BLaER1 treated with 17β-estradiol and CSF1 and Interleukin-3, amounts not matched to agents 10 nM and 100 nM (cell line): Measurements from ENCODE around the gene NDUFV2.

Experiments
- H3K27ac ChIP-seq, 11 experiments: shearing (Covaris generic); formaldehyde crosslinking; 2 replicates each; pipeline ENCODE4 v1.8.1; 2022
- H3K27me3 ChIP-seq, 11 experiments: shearing (Covaris generic); formaldehyde crosslinking; 2 replicates each; pipeline ENCODE4 v1.8.1; 2022
- H3K36me3 ChIP-seq, 11 experiments: shearing (Covaris generic); formaldehyde crosslinking; 2 replicates each; pipeline ENCODE4 v1.8.1; 2022
- H3K4me1 ChIP-seq, 10 experiments: shearing (Covaris generic); formaldehyde crosslinking; 2 replicates each; pipeline ENCODE4 v1.8.1; 2022
- H3K4me2 ChIP-seq, 11 experiments: shearing (Covaris generic); formaldehyde crosslinking; 2 replicates each; pipeline ENCODE4 v1.8.1; 2022
- H3K4me3 ChIP-seq, 10 experiments: shearing (Covaris generic); formaldehyde crosslinking; 2 replicates each; pipeline ENCODE4 v1.8.1; 2022
- H3K9ac ChIP-seq, 11 experiments: shearing (Covaris generic); formaldehyde crosslinking; 2 replicates each; pipeline ENCODE4 v1.8.1; 2022
- H3K9me3 ChIP-seq, 11 experiments: shearing (Covaris generic); formaldehyde crosslinking; replicated peaks in 1 of 11; 2 replicates each; pipeline ENCODE4 v1.8.1; 2022
- H4K20me1 ChIP-seq, 11 experiments: shearing (Covaris generic); formaldehyde crosslinking; 2 replicates each; pipeline ENCODE4 v1.8.1; 2022
- Cebpa-rat ChIP-seq, 11 experiments: shearing (Covaris generic); IDR thresholded peaks; 2 replicates each; pipeline ENCODE4 v1.8.1; 2022

NDUFV2 gene

GRCh38 chr18:9094307-9095226 is 7.9 kb upstream of the NDUFV2 start:
- no peak for TF ChIP-seq Cebpa-rat (IDR thresholded peaks at IDR 0.05)
- Histone ChIP-seq H3K27me3 (no peaks in the 10 kb centered on the region), H3K36me3 (no peaks in the 10 kb centered on the region), H4K20me1 (no peaks in the 10 kb centered on the region), H3K4me3 (no peak overlapping the region), H3K4me2 (peak overlapping the region in 4 of 11 experiments; percentile 48 to 78 (median 62); a peak in 7 of 22 replicates), H3K9ac (no peak overlapping the region), H3K4me1 (peaks cover 0 to 40% (median 6%) of the 10 kb centered on the region in 10 experiments; a peak in 10 of 20 replicates), H3K9me3 (no peaks in the 10 kb centered on the region), H3K27ac (peak overlapping the region in 1 of 11 experiments; percentile 30; a peak in 2 of 22 replicates)

DNA sequence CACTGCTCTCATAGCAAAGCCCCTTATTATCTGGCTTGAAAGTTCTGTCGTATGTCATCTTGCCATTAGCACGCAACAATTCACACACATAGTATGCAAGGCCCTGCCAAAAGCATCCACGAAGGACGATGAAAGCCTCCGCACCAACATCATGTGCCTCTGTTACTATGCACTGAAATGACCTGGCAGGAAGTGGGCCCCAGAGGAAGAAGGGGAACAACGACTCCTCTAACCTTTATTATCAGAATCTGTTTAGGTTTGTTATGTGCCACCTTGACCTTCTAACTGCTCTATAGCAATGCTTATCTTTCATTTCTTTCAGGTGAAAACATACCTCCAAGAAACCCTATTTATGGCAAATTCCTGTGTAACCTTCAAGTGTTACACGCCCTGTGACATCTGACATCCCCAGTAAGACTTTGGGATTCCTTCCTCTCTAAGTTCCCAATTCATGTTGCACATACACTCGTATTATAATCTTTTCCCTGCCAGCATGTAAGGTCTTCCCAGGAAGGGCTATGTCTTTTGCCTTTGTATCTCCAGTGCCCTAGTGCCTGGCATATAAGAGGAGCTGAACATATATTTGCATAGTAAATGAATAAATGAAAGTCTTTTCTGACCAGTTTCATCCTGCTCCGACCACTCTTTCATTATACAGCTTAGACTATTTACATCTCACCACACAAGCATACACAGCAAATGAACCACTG is 7.0 kb upstream of the NDUFV2 start:
- Histone ChIP-seq H3K36me3 (no peaks in the 10 kb centered on the region), H3K4me1 (peaks cover 0 to 41% (median 6%) of the 10 kb centered on the region in 10 experiments; a peak in 10 of 20 replicates), H4K20me1 (no peaks in the 10 kb centered on the region), H3K9ac (0 out of 22 replicates have a peak overlapping the region, but pooled peaks of 1 of the 11 experiments have one; percentile 3), H3K27ac (peak overlapping the region in 1 of 11 experiments; percentile 30; a peak in 3 of 22 replicates), H3K4me2 (peak overlapping the region in 6 of 11 experiments; percentile 8 to 78 (median 52); a peak in 8 of 22 replicates), H3K9me3 (no peaks in the 10 kb centered on the region), H3K4me3 (no peak overlapping the region), H3K27me3 (no peaks in the 10 kb centered on the region)
- TF ChIP-seq Cebpa-rat (IDR thresholded peaks at IDR 0.05), result no peak

GRCh38 chr18:9096007-9096371 is 6.5 kb upstream of the NDUFV2 start:
- Histone ChIP-seq H3K9ac (no peak overlapping the region), H3K27me3 (no peaks in the 10 kb centered on the region), H3K27ac (no peak overlapping the region), H3K9me3 (no peaks in the 10 kb centered on the region), H3K4me3 (no peak overlapping the region), H3K36me3 (no peaks in the 10 kb centered on the region), H4K20me1 (no peaks in the 10 kb centered on the region), H3K4me1 (peaks cover 0 to 41% (median 6%) of the 10 kb centered on the region in 10 experiments; a peak in 10 of 20 replicates), H3K4me2 (peak overlapping the region in 3 of 11 experiments; percentile 56 to 78 (median 67); a peak in 5 of 22 replicates)
- TF ChIP-seq Cebpa-rat (IDR thresholded peaks at IDR 0.05), result no peak

DNA sequence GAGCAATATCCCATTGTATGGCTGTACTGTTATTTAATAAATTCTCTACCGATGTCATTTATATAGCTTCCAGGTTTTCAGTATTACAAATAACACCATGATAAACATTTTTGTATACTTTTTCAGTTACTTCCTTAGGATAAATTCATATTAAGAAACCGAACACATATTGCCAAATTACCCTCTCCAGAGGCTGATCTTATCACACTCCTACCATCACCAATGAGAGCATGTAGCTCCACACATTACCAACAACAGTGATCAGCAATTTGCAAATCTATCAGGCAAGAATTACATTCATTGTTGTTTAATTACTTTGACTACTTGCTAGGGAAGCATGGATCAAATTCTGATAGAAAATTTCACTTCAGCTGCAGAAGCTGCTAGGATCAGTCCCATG is 5.8 kb upstream of the NDUFV2 start:
- no peak overlapping the region for H3K4me3 ChIP-seq
- peaks cover 5 to 44% (median 11%) of the 10 kb centered on the region in 10 experiments; a peak in 15 of 20 replicates for H3K4me1 ChIP-seq
- H3K9ac ChIP-seq, result no peak overlapping the region
- H3K4me2 ChIP-seq, result no peak overlapping the region
- TF ChIP-seq Cebpa-rat (IDR thresholded peaks at IDR 0.05), result no peak
- H3K27ac ChIP-seq, result no peak overlapping the region
- H3K36me3 ChIP-seq, result no peaks in the 10 kb centered on the region
- H4K20me1 ChIP-seq, result no peaks in the 10 kb centered on the region
- H3K9me3 ChIP-seq, result no peaks in the 10 kb centered on the region
- H3K27me3 ChIP-seq, result no peaks in the 10 kb centered on the region

GRCh38 chr18:9097349-9097748 is 5.2 kb upstream of the NDUFV2 start:
- TF ChIP-seq Cebpa-rat (IDR thresholded peaks at IDR 0.05), result no peak
- no peak overlapping the region for H3K27ac ChIP-seq
- H3K4me1 ChIP-seq, result peaks cover 6 to 39% (median 12%) of the 10 kb centered on the region in 10 experiments; a peak in 15 of 20 replicates
- H3K9me3 ChIP-seq, result no peaks in the 10 kb centered on the region
- H4K20me1 ChIP-seq, result no peaks in the 10 kb centered on the region
- no peak overlapping the region for H3K4me3 ChIP-seq
- no peak overlapping the region for H3K9ac ChIP-seq
- H3K36me3 ChIP-seq, result no peaks in the 10 kb centered on the region
- H3K27me3 ChIP-seq, result no peaks in the 10 kb centered on the region
- H3K4me2 ChIP-seq, result no peak overlapping the region

GRCh38 chr18:9100796-9101195 is 1.7 kb upstream of the NDUFV2 start:
- peak overlapping the region in 4 of 11 experiments; percentile 72 to 87 (median 77); a peak in 5 of 22 replicates for H3K4me2 ChIP-seq
- no peaks in the 10 kb centered on the region for H3K9me3 ChIP-seq
- peak overlapping the region in 2 of 11 experiments; percentile 90; a peak in 3 of 22 replicates for H3K27ac ChIP-seq
- H3K4me1 ChIP-seq, result peaks cover 22 to 35% (median 26%) of the 10 kb centered on the region in 10 experiments
- no peak overlapping the region for H3K4me3 ChIP-seq
- peaks cover 0 to 12% (median 4%) of the 10 kb centered on the region in 11 experiments; a peak in 8 of 22 replicates for H3K36me3 ChIP-seq
- no peaks in the 10 kb centered on the region for H3K27me3 ChIP-seq
- H3K9ac ChIP-seq, result 0 out of 22 replicates have a peak overlapping the region, but pooled peaks of 1 of the 11 experiments have one; percentile 91
- H4K20me1 ChIP-seq, result peaks cover 18 to 28% (median 24%) of the 10 kb centered on the region in 11 experiments
- TF ChIP-seq Cebpa-rat (IDR thresholded peaks at IDR 0.05), result no peak

DNA sequence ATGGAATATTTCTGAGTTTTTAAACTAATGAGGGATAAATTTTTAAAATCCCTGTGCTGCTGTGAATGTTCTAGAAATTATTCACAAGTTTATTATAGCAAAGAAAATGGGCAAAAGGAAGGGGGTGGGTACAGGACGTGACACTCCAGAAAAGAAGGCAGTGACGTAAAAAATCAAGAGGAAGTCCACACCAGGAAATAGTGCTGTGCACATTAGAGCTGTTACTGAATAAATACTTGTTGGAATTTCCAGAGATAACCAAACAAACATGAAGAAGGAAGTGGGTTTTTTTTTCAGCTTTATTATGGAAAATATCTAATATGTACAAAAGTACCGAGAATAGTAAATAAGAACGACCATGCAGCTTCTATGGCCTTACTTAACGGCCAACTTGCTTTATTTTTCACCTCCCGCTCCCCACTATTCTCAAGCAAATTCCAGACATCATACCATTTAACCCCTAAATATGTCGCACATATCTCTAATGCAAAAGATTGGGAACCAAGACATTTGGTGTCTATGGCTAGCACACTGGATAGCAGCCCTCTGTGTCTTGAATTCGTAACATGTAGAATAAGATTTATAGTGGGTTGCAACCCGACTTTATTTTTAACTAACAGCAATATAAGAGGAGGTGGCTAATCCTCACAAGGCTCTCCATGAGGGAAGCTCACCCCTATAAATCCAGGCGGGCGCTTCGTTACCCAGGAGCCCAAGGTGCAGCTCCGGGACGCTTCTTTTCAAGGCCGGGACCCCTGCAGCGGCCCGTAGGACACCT is 580 bp upstream of the NDUFV2 start:
- Histone ChIP-seq H3K4me2 (peak overlapping the region; percentile 72 to 87 (median 80)), H3K27me3 (no peaks in the 10 kb centered on the region), H4K20me1 (peaks cover 29 to 40% (median 35%) of the 10 kb centered on the region in 11 experiments), H3K36me3 (peaks cover 0 to 23% (median 9%) of the 10 kb centered on the region in 11 experiments; a peak in 8 of 22 replicates), H3K4me3 (peak overlapping the region; percentile 70 to 86 (median 77)), H3K9me3 (no peaks in the 10 kb centered on the region), H3K4me1 (peaks cover 32 to 44% (median 37%) of the 10 kb centered on the region in 10 experiments), H3K27ac (peak overlapping the region; percentile 88 to 96 (median 94)), H3K9ac (peak overlapping the region; percentile 89 to 96 (median 94))
- no peak for TF ChIP-seq Cebpa-rat (IDR thresholded peaks at IDR 0.05)

GRCh38 chr18:9103376-9103873 is 926 bp downstream of the NDUFV2 start:
- H3K27me3 ChIP-seq, result no peaks in the 10 kb centered on the region
- peaks cover 44 to 55% (median 50%) of the 10 kb centered on the region in 11 experiments for H4K20me1 ChIP-seq
- peak overlapping the region; percentile 70 to 86 (median 77) for H3K4me3 ChIP-seq
- H3K9ac ChIP-seq, result peak overlapping the region; percentile 89 to 96 (median 94)
- H3K27ac ChIP-seq, result peak overlapping the region; percentile 79 to 96 (median 94)
- peaks cover 0 to 37% (median 13%) of the 10 kb centered on the region in 11 experiments; a peak in 10 of 22 replicates for H3K36me3 ChIP-seq
- TF ChIP-seq Cebpa-rat (IDR thresholded peaks at IDR 0.05), result no peak
- peak overlapping the region; percentile 83 to 99 (median 96) for H3K4me2 ChIP-seq
- H3K9me3 ChIP-seq, result no peaks in the 10 kb centered on the region
- peaks cover 43 to 59% (median 47%) of the 10 kb centered on the region in 10 experiments for H3K4me1 ChIP-seq
